NCI-H1436 (cell line): ENCODE measurements around the gene L3MBTL4.

Experiments
- DNase-seq: peaks from one replicate; lab custom pipeline; 2025; lab: John Stamatoyannopoulos, UW

L3MBTL4 gene

DNA sequence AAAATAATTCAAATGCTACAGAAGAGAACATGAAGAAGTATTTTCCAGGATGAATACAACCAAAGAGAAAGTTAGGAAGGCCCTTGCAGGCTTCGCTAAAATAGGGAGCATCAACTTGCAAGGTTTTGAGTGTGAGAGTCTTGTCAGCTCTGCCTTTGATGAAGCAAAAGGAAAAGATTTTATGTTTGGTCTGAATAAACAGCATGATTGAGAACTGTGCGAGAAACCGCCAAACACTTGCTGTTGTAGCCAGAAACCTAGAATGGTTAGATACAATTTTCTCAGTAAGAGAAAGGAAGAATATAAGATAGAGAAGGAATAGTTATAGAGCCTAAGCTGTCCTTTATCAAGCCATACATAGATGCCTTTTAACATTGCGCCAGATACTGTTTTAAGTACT, 163.6 kb downstream of the L3MBTL4 start:
- no peak for DNase-seq

DNA sequence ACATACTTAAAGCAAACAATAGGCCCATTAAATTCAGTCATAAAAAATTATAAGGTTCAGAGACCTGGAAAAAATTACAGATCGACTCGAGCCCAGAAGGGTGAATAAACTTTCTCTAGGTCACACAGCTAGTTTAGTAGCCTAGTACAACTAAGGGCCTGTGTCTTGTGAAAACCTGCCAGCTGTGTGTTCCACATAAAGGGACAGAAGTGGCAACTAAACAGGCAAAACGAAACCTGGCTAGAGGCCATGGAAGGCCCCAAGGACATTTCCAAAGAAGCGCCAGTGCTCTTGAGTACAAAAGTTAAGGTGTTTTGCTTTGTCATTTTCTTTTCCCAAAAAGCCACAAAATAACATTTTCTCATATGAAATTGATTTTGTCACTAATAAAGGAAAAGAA, 164.9 kb downstream of the L3MBTL4 start:
- no peak for DNase-seq

DNA sequence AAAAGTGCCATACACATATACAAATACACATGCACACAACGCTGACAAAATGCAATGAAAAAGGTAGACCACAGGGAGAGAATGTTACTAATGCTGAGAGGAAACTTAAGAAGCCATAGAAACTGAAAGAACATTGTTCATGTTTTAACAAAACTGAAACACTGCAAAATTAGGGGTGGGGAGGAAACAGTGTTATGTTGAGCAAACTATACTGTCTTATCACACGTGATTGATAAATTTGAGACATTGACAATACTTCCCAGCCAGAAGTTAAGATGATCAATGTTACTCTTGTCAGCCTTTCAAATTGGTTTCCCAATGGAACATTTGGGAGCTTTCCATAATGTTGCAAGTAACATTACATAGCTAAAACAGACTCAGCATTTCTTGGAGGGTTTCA, 165.5 kb downstream of the L3MBTL4 start:
- DNase-seq: no peak

GRCh38 chr18:6248017-6248416, 166.7 kb downstream of the L3MBTL4 start:
- DNase-seq: no peak

DNA sequence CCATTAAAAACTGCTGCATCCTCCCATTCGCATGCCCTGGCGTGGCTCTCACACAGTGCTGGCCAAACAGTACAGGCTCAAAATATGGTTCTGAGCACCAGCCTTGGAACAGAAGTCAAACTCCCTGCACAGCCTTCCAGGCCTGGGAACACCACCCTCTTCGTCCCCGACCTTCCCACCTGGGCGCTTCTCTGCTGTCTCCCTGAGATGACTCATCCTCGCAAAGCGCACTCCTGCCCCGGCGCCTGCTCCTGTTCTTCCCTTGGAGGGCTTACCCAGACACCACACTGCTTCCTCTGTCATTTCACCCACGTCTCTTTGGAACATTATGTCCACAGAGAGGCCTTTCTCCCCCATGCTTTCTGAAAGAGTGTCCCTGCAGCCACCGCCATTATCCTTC, 172.7 kb downstream of the L3MBTL4 start:
- no peak for DNase-seq

DNA sequence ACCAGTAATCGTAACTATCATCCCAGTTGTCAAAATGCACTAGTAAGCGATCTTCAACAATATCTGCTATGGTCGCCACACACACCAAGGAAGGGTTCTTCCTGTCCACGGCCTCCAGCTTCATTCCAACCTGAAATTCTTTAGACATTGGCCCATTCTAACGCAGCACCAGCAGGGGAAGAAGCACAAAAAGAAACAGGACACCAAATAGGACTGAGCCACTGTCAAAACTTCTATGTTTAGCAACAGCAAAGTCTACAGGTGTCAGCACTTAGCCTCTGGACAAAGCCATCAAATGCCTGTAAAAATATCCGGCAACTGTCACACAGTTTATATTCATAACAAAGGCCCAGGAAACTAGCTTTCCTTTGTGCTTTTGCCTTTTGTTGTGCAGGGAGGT, 175.0 kb downstream of the L3MBTL4 start:
- no peak for DNase-seq

GRCh38 chr18:6236258-6236657, 178.5 kb downstream of the L3MBTL4 start:
- DNase-seq: no peak

DNA sequence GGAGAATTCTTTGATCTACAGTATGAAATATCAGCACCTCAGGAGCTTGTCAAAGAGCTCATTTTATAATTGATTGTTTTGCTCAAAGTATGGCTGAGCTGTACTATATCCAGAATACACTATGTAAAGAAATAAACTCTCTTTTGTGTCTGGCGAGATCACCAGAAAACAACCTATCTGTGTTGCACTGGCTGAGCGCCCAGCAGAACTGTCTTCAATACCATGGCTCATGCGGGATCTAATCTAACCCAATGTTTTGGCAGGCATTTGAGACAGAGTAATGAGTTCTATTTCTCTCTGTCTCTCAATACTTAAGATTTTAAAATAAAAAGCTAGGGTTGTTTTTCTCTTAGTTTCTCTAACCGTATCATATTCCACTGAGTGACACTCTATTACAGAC, 192.4 kb downstream of the L3MBTL4 start:
- no peak for DNase-seq

DNA sequence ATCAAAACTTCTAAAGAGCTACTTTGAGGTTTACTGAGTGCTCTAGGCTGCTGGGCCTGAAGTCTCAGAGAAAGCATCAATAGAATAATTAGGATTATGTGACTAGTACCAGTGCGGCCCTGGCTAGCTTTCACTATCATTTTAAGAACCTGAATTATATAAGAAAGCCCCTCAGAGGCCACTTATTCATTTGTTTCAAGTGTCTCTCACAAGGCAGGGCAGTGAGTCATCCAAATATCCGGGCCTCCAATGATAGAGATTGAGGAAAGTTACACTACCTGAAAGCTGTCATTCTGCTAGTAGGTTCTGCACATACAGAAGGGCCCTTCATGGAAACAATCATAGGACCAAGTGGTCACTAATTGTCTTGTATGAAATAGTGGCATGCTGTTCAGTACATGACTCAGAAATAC, 193.1 kb downstream of the L3MBTL4 start:
- no peak for DNase-seq

DNA sequence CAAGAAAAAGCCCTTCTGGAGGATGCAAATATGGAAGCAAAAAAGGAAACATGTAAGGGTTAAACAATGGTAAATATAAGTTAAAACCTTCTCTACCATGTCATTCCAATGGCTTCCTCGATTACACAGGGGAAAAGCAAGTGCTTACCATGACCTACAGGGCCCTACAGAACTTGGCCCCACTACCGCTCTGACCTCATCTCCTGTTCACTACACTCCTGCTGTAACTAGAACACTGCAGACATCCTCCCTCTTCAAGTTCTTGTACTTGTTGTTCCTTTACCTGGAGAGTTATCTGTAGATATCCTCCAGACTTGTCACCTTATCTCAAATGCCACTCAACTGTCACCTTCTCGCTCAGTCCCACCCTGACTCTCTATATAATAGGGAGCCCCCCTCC, 194.6 kb downstream of the L3MBTL4 start:
- no peak for DNase-seq

GRCh38 chr18:6219116-6219717, 195.5 kb downstream of the L3MBTL4 start:
- no peak for DNase-seq

DNA sequence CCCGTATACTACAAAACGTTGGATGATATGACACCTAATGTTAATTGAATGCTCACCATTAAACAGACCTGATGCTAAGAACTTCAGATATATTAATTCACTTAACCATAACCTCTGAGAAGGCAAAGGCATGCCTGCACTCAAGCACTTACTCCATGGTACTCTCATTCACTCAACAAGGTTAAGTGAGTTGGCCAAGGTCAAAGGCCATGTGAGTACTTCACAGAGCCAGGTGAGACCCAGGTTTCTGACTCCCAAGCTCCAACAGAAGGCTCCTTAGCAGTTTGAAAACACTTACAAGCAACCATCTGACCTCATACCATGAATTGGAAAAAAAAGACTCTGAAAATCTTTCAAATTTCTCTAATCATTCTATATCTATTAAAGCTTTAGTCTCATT, 198.8 kb downstream of the L3MBTL4 start:
- no peak for DNase-seq

- no peak for DNase-seq
These were observed 203.6 kb downstream of the L3MBTL4 start for GRCh38 chr18:6211174-6211504.

DNA sequence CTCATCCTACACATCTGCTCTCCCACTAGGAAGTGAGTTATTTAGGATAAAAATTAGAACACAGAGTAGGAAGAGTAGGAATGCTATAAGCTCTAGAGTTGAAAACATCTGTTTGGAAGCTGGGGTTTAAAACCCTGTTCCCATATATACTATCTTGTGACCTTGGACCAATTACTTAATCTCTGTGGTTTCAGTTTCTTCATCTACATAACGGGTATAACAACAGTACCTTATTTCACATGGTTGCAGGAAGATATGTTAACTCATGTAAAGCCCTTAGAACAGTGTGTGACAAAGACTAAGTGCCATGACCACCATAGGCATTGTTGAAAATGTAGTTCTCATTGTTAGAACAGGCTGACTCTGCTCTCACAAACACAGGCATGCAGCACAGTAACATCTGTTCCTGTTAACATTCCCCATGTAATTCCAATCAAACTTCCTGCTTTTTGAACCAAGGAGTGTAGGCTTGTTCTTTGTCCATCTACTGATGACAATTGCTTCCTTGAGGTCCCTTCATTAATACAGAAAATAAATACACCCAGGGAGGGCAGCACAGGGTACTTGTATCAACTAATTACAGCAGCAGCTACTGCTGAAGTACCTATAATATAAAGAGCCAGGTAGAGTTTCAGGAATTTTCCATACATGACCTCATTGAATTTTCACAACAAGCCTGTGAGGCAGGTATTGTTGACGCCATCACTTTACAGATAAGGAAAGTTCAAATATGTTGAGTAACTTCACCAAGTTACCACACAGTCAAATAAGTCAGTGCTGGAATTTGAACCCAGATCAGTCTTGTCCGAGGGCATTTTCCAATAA, 204.2 kb downstream of the L3MBTL4 start:
- DNase-seq: no peak

GRCh38 chr18:6207941-6208340, 206.8 kb downstream of the L3MBTL4 start:
- no peak for DNase-seq

DNA sequence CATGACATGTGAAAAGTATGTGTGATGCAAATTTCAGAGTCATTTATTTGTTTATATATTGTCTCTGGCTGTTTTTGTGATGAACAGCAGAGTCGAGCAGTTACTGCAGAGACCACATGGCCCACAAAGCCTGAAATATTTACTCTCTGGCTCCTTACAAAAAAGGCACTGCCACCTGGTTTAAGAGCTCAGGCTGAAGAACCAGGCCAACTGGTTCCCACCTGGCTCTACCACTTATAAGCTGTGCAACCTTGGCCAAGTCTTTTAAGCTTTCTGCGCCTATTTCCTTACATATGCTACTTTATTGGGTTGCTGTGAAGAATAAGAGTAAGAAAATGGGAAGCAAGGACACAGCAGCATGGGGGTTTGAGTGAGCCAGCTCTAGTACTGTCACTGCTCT, 207.6 kb downstream of the L3MBTL4 start:
- DNase-seq: no peak

DNA sequence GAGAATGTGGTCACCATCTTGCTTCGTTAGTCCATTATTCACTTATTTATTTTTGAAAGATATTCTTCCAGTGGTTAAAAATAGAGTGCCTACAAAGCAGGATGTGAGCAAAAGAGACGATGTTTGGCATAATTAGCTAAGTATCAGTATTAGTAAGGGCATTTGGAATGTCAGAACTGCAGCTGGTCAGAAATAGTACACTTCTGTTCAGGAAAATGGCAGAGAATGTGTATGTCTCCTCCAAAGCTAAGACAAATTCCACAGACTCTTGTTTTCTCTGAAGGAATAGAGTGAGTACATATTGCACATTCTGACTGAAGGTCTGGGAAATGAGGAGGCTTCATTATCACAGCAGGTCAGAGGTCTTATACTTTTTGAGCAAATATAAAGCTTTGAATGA, 209.0 kb downstream of the L3MBTL4 start:
- no peak for DNase-seq

DNA sequence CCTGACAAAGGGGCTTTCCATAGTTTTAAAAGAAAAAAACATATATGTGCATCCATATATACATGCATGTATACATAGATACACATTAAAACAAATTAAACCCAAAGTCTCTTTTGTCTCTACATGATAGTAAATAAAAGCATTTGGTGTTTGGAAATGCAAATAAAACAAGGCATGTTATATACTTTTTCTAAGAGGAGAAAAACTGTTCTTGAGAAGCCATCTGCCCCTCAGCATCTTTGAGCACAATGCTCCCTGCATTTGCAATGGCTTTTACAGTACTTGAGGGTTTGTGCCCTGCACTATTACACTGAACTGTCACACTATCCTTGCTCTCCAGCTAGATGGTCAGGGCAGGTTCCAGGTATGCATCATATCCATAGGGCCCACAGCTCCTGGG, 210.2 kb downstream of the L3MBTL4 start:
- no peak for DNase-seq

- DNase-seq: no peak
These were observed 210.9 kb downstream of the L3MBTL4 start for GRCh38 chr18:6203791-6204190.

- DNase-seq: no peak
These were observed 211.8 kb downstream of the L3MBTL4 start for GRCh38 chr18:6202861-6203260.

GRCh38 chr18:6200204-6200774, 214.4 kb downstream of the L3MBTL4 start:
- no peak for DNase-seq

DNA sequence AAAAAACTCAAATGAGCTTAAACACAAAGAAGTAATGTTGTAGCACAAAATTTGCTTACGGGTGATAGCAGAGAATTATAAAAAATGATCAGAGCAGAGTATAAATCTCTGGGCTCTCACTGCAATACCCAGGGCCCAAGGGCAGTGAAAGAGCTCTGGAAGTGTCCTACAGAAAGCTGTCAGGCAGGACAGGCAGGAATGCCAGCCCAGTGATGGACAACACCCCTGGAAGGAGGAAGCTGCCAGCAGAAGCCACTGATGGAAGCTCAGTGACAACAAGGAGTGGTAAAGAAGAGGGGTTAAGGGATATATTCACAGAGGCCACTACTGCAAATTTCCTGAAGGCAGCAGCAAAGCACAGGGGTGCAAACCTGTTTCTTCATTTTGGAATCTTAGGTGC, 214.9 kb downstream of the L3MBTL4 start:
- no peak for DNase-seq

DNA sequence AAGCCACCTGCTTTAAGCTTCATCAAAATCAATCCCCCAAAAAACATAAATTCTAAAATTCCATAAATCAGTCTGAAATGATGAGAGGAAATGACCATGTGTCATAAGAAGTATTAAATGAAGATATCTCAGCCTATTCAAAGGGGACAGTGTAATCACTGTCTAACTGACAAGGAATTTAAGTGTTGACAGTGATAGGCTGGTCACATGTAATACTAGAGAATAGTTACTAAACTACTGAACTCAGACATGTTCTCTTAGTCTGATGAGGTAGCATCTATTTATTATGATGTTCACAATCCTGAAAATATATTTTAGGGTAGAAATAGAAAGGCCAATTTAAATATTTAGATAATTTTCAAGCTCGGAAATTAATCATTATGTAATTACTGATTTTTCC, 216.1 kb downstream of the L3MBTL4 start:
- no peak for DNase-seq

DNA sequence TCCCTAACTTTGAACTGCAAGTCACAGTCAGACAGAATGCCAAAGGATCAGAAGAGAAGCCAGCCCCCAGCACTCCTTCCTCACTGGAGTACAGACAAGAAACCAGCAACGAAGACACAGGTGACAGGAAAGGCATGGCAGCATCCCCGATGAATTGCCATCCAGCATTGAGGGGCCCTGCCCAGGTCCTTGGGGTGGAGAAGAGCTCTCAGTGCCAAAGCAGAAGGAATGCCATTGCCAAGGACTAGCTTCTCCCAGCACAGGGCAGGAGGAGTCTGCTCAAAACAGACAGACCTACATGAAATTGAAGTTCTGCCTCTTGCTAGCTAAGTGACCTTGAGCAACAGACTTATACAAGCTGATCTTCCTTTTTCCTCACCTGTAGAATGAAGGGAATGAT, 220.1 kb downstream of the L3MBTL4 start:
- DNase-seq: no peak
